HG02885 (cell line): ENCODE measurements around the gene BARHL2.

Source experiments
- ATAC-seq: cut with Tn5 transposase; IDR thresholded peaks from one replicate; pipeline ENCODE4 v1.9.1; 2021; ENCODE audit warnings: mild to moderate bottlenecking; ENCODE audit not compliant: unreplicated experiment, poor library complexity

The BARHL2 gene

DNA sequence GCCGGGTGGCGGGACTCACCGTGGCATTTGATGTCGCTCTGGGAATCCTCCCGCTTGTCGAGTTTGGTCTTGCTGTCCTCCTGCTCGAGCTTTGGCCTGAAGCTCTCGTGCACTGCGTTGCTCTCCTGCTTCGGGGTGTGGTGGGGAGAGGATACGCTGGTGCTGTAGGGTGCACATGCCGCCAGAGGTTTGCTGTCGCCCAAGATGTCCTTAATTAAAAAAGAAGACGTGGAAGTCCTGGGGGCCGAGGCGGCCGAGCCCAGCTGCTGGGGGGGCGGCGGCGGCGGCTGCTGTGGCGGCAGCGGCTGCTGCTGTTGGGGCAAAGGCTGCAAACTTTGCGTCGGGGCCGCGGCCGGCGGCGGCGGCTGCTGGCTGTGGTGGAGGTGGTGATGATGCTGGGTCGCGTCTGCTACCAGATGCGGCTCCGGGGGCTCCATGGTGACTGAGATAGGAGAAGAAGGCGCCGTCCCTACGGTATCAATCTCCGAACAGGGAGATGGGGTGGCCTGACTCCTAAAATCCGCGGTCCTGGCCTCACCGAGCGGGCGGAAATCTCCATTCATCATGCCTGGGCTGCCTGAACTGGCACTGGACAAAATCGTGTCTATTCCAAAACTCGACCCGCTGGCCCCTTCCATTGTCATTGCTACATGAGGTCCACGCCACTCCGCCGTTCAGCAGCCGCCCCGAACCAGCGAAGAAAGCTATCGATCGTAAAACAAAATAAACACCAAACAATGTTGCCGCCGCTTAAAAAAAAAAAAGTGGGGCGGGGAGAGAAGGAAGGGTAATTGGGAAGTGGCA, at the start of gene BARHL2:
Gene BARHL2 (minus strand): TSS at position 751 of the 804 bp plus-strand sequence. CDS start 107 bp downstream, at position 644.
- no peak for ATAC-seq

DNA sequence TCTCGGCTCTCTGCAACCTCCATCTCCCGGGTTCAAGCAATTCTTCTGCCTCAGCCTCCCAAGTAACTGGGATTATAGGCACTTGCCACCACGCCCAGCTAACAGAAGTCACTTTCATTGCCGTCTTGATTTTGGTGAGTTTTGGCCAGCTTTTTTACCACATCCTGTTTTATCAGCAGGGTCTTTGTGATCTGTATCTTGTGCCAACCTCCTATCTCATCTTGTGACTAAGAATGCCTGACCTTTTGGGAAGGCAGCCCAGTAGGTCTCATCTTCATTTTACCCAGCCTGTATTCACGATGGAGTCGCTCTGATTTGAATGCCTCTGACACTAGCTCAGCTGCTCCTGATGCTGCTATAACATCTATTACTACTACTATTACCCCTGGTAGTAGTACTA, 46.8 kb upstream of the BARHL2 start:
- no peak for ATAC-seq

GRCh38 chr1:90763506-90763905, 46.4 kb upstream of the BARHL2 start:
- no peak for ATAC-seq

GRCh38 chr1:90761781-90762589, 44.9 kb upstream of the BARHL2 start:
- ATAC-seq, result no peak

- ATAC-seq, result no peak
Observed at GRCh38 chr1:90761156-90761555, 44.1 kb upstream of the BARHL2 start.

- ATAC-seq, result no peak
Observed at GRCh38 chr1:90753556-90753955, 36.5 kb upstream of the BARHL2 start.

- no peak for ATAC-seq
Observed at GRCh38 chr1:90748668-90749067, 31.6 kb upstream of the BARHL2 start.

DNA sequence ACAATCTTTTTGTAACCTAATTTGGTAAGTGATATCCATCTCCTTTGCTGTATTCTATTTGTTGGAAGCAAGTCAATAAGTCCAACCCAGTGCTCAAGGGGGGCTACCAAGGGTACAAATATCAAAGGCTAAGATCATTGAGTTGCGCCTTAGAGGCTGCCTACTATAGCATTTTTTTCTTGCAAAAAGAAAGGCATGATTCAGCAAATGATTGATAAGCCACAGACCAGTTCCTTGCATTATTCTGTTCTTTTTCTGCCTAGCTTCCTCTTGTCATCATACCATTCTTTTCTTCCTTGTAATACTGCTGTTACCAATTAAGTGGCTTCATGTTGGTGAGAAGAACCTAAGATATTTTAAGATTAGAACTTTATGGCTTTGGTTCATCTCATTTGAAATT, 29.8 kb upstream of the BARHL2 start:
- ATAC-seq, result no peak

GRCh38 chr1:90745972-90746371, 28.9 kb upstream of the BARHL2 start:
- no peak for ATAC-seq

DNA sequence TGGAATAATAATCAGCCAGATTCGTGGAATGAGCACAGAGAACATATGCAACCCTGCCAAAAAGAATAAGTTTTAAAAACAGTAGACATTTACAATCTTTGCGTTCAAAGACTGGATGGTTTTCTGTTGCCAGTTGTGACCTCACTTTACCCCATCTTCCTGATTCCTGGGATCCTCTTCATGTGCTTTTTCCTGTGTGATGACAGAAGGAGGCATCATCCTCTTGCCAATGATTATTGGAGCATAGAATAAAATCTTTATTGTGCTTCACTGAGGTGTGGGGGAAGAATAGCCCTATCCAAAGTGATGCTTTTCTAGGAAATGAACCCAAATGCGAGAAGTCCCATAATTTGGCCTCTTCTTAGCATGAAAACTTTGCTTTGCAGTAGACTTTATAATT, 15.0 kb upstream of the BARHL2 start:
- no peak for ATAC-seq

DNA sequence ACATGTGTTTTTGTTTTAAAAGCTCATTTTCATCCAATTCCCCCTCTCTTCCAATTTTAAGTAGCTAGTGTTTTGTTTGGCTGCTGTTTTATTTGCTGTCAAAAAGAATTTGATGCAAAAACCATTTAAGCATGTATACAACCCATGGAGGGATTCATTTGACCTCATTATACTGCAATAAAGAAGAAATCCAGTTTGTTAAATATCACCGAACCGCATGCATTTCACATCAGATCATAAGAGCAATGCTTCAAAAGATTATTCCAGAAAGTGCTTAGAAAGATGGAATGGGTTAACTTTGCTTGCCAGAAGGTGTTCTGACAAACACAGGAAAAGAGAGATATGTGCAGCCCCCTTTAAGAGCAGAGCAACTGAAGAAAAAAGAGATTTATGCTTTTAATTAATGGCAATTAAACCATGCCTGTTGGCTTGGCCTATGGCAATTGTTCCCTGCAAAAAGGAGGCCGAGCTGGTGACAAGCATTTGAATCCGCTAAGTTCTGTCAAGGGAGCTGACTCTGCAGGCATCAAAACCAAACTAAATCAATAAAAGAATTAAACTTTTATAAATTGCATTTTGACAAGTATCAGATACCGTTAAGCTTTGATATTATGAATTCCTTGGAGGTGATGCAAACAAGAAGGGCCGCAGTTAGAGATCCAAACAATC, 14.4 kb upstream of the BARHL2 start:
- ATAC-seq, result no peak

DNA sequence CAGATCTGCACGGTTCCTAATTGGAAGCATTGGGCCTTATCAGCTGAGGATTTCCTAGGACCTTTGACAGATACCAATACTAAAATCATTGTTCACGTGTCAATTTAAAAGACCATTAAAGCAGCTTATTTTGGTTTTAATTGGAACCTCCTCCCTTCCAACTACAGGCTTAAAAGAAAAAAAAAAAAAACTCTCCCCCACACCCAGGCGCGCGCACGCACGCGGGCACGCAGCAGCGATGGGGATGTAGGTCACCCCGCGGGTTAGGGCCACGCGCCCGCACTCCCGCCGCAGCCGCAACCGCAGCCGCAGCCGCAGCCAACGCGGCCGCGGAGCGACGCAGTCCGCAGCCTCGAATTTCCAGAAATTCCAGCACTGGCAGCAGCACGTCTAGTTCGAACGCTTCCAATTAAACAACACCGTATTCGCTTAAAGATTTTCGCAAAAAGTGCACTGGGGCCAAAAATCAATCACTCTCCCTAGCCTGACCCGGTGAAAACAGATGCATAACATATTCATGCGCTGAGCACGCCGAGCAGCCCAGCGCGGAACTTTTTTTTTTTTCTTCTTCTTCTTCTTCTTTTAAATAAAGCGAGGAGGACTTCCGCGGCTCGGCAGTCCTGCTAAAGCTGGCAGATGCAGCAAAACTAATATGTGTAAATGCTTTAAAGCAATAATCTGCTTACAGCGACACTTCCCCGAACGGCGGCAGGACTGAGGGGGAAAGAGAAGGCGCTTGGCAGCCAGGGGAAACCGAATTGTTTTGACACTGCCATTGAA, 13.3 kb upstream of the BARHL2 start:
- ATAC-seq, result no peak

DNA sequence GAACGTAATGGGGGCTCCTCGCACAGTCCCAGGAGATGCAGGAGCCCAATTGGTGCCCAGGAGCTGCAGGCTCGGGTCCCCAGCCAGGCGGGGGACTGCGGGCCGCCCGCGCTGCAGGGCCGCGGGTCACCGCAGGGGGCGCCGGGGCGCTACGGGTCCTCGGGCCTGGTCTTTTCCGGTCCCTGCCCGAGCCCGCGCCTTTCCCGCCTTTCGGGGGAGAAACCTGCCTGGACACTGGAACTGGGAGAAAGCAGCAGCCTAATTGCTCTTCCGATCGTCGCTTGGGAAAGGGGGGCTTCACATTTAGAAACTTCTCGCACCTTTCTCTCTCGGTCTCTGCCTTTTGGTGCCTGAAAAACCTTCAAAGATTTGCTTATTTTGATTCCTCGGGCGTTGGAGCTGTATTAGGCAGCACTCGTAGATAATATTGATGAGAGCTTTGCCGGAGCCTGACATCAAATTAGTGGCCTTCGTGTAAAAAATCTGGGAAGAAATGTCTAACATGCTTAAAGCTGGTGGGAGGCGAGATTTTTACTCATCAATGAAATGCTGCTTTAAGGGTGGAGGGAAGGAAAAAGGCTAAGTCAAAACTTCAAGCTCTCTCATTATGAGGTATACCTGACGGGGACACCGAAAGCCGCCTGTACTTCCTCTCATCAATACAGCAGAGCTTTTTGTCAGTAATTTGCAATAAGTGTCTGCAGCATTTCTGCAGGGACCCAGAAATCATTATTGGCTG, 12.6 kb upstream of the BARHL2 start:
- peak; percentile 68 for ATAC-seq

DNA sequence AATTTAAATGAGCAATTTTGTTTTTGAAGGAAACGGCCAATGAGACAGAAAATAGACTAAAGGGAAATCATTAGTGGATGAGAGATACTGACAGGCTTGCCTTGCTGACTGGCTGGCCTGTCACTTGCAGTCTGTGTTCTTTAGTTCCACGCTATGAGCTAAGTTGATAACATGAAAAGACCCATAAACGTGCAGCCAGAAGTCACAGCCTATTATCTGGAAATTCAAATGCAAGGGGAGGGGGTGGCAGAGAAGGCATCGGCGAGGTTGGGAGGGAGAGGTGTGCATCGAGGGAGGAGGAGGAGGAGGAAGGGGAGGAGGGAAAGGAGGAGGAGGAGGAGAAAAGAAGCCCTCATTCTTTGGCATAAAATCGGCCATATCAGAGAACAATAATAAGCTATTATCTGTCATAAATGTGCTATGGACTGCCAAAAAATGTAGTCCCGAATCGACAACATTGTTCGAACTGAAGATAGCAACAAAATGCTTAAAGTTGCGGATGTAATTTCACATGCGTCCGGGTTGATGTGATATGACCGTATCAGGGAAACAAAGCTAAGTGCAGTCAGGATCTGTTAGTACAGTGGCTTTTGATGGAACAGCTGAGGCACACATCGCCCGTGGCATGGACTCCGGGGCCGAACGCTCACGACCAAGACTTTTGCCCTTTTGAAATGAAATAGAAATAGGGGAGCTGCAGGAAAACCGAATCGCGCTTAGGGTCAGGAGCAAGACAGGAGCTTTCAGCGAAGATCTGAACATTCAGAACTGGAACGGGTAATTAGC, 11.6 kb upstream of the BARHL2 start:
- no peak for ATAC-seq

DNA sequence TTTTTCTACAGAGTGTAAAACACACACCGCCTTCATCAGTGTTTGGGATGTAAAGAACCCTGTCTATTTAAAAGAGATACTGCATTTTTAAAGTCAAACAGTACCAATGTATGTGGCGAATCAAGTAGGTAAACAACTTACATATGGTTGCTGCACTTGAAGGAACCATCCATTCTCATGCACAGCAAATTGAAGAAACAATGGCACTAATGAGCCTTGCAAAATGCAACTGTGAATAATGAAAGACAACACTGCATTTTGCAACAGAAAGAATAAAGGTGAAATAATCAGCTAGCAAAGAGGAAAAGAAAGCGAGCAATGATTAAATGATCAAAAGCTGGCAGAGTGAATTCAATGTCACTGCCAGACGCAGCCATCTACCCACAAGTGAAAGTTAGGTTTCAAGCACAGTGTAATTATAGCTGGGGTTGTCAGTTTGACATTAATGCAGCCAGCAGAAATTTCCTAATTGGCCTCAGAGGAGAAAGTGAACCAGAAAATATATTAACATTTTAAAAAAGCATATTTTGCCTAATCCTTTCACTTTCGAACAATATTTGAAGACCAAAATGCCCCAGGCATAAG, 10.9 kb upstream of the BARHL2 start:
- ATAC-seq, result no peak

- ATAC-seq, result no peak
Observed at GRCh38 chr1:90726986-90727480, 9.9 kb upstream of the BARHL2 start.

GRCh38 chr1:90726425-90726985, 9.4 kb upstream of the BARHL2 start:
- ATAC-seq, result no peak
